ENCODE results near the gene PKM.
"Not testable (repeated sequence)": the region's sequence is repeated elsewhere in the genome, so short reads cannot be mapped to it uniquely, and the experiment has no call there.

PKM gene

GRCh38 chr15:72176159-72176558 lies 54.8 kb downstream of the PKM start:
- no peak overlapping the region for H3K4me3 ChIP-seq (ENCODE audit: low read depth, low read length)
- DNase-seq (ENCODE audit: low read depth), result no peak
- in situ Hi-C loops (cut with HindIII; ENCODE audit: low sequenced_read_pairs), result no loop called here
- no peak for TF ChIP-seq CTCF (IDR thresholded peaks at IDR 0.05; ENCODE audit: low read depth, low read length, missing control alignments)

DNA sequence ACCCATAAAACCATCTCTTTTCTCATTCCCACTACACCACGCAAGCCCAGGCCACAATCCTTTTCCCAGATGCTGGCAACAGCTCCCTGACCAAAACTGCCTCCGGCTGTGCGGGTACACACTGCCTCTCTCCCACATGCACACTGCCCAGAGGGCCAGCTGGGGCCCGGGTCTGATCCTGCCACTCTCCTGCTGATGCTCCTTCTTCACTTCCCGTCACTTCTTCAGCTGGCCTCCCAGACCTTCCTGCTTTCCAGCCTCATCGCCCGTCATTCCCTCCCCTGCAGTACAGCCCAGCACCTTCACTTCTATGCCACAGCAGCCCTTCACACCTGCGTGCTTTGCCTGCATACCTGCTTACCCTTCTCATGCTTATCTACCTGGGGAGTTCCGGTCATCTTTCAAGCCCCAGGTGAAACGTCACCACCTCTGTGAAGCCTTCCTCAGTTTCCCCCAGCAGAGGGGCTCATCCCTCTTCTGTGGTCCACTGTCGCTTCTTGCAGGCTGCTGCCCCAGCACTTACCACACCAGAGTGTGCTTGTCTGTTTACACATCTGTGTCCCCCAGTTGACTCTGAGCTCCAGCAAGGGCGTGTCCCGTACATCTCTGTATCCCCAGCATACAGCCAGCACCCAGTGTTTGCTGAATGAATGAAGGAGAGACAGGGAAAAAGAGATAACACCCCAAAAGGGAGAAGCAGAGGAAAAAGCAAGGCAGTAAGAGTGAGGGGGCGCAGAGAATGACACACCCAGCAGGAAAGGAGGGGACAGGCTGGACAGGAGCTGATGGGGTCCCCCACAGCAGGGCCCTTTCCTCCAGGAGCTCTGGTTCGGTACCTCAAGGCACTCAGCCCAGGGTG lies 55.6 kb downstream of the PKM start:
- no peak for TF ChIP-seq CTCF (IDR thresholded peaks at IDR 0.05; ENCODE audit: low read depth, low read length, missing control alignments)
- in situ Hi-C loops (cut with HindIII; ENCODE audit: low sequenced_read_pairs), result no loop called here
- no peak for DNase-seq (ENCODE audit: low read depth)
- H3K4me3 ChIP-seq (ENCODE audit: low read depth, low read length), result no peak overlapping the region

GRCh38 chr15:72174551-72175165 lies 56.3 kb downstream of the PKM start:
- DNase-seq (ENCODE audit: low read depth), result no peak
- no peak for TF ChIP-seq CTCF (IDR thresholded peaks at IDR 0.05; ENCODE audit: low read depth, low read length, missing control alignments)
- in situ Hi-C loops (cut with HindIII; ENCODE audit: low sequenced_read_pairs), result no loop called here
- H3K4me3 ChIP-seq (ENCODE audit: low read depth, low read length), result no peak overlapping the region

DNA sequence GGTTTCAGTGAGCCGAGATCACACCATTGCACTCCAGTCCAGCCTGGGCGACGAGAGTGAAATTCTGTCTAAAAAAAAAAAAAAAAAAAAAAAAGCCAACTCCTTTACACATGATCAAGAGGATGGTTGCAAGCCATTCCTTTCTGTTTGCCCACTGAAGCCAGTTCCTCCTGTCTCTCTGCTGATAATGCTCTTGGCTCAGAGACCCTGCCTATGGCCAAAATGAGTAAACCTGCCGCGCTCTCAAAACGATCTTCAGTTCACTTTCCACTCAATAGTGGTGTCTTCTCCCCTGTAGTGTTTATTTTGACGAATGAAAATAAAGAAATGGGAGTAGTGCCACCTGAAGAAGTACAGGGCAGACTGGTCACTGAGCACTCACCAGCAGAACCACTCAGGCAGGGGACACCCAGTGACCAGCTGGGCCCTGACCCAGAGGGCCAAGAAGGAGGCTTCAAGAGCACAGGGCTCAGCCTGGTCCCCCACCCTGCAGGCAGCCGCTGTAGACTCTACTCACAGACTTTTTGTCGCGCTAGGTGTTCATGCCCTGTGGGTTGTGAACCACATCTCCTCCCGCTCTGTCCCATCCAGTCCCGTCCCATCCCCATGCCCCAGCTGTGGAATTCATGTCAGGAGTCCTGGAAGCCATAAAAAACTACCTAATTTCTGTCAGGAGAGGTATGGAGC lies 57.0 kb downstream of the PKM start:
- TF ChIP-seq CTCF (IDR thresholded peaks at IDR 0.05; ENCODE audit: low read depth, low read length, missing control alignments), result no peak
- no peak overlapping the region for H3K4me3 ChIP-seq (ENCODE audit: low read depth, low read length)
- in situ Hi-C loops (cut with HindIII; ENCODE audit: low sequenced_read_pairs), result no loop called here
- DNase-seq (ENCODE audit: low read depth), result no peak

DNA sequence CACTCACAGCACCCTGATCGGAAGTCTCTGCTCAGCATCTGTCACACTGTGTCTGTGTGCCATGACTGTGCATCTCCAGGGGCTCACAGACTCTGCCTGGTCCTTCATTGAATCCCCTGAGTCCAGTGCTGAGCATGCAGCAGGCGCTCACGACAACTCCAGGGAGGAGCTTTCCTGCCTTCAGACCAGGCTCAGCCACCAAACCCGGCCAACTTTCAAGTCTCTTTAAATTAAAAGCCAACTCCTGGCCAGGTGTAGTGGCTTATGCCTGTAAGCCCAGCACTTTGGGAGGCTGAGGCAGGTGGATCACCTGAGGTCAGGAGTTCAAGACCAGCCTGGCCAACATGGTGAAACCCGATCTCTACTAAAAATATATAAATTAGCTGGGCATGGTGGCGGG lies 57.6 kb downstream of the PKM start:
- no peak for DNase-seq (ENCODE audit: low read depth)
- H3K4me3 ChIP-seq (ENCODE audit: low read depth, low read length), result no peak overlapping the region
- in situ Hi-C loops (cut with HindIII; ENCODE audit: low sequenced_read_pairs), result no loop called here
- TF ChIP-seq CTCF (IDR thresholded peaks at IDR 0.05; ENCODE audit: low read depth, low read length, missing control alignments), result no peak

DNA sequence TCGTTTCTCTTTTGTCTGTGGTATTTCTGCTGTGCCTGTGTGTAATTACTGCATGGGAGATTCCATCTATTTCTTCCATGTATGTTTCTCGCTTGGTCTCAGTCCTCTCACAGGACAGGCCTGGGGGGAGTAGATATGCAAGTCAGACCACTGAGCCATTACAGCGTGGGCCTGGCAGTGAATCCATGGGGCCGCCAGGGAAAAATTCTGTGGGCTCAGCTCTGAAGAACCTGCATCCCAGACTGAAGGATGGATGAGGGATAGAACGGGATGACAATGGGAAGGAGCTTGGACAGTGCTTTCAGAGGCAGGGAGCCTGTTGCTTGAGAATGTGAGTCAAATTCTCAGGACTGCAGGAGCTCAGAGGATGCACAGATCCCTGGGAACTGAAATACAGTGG lies 58.2 kb downstream of the PKM start:
- no peak for DNase-seq (ENCODE audit: low read depth)
- in situ Hi-C loops (cut with HindIII; ENCODE audit: low sequenced_read_pairs), result no loop called here
- H3K4me3 ChIP-seq (ENCODE audit: low read depth, low read length), result no peak overlapping the region
- no peak for TF ChIP-seq CTCF (IDR thresholded peaks at IDR 0.05; ENCODE audit: low read depth, low read length, missing control alignments)

- in situ Hi-C loops (cut with HindIII; ENCODE audit: low sequenced_read_pairs); DNase-seq (ENCODE audit: low read depth); H3K4me3 ChIP-seq (ENCODE audit: low read depth, low read length): not testable (repeated sequence)
Measured at GRCh38 chr15:72171978-72172377, 59.0 kb downstream of the PKM start.
